Measurements from ENCODE around the gene RRP1. TPM values are rescaled to one million over a fixed set of nuclear protein-coding genes. Genes with fewer than 3 reads are reported as not detected.

RRP1 gene
- total and polyA plus RNA-seq, 2 of the 13 experiments (the other 11 are each of a cell fraction or from before 2014, with no cell fraction given), result 20.1 to 35.1 TPM

- TF ChIP-seq ZNF891 (CRISPR knock-in tag; IDR thresholded peaks at IDR 0.05) (peak; percentile 34; the same call in 1 of the 2 replicates), PPARG (CRISPR knock-in tag; conservative IDR thresholded peaks at IDR 0.05) (peak; percentile 72; the same call in 1 of the 2 replicates), ZBTB26 (CRISPR knock-in tag; IDR thresholded peaks at IDR 0.05; ENCODE audit: borderline replicate concordance) (peak; percentile 58; the same call in 1 of the 2 replicates), MAZ (IDR thresholded peaks at IDR 0.05; ENCODE audit: borderline replicate concordance, low read depth, low read length) (no peak), MAZ (CRISPR knock-in tag; IDR thresholded peaks at IDR 0.05; ENCODE audit: low read depth) (peak; percentile 70), ELF1 (CRISPR knock-in tag; IDR thresholded peaks at IDR 0.05) (peak; percentile 55), REXO4 (CRISPR knock-in tag; IDR thresholded peaks at IDR 0.05; ENCODE audit: borderline replicate concordance) (no peak), ZNF430 (CRISPR knock-in tag; IDR thresholded peaks at IDR 0.05) (peak; percentile 87), RORA (CRISPR knock-in tag; IDR thresholded peaks at IDR 0.05) (no peak), ZSCAN21 (CRISPR knock-in tag; IDR thresholded peaks at IDR 0.05; ENCODE audit: borderline replicate concordance) (peak; percentile 63; the same call in 1 of the 2 replicates), HES4 (CRISPR knock-in tag; IDR thresholded peaks at IDR 0.05; ENCODE audit: borderline replicate concordance) (no peak), MBD4 (IDR thresholded peaks at IDR 0.05; ENCODE audit: borderline replicate concordance, low read length) (no peak), GZF1 (CRISPR knock-in tag; IDR thresholded peaks at IDR 0.05) (no peak; the same call in 1 of the 2 replicates), ZNF691 (CRISPR knock-in tag; IDR thresholded peaks at IDR 0.05; ENCODE audit: borderline replicate concordance, low read depth) (no peak), SNAPC2 (CRISPR knock-in tag; IDR thresholded peaks at IDR 0.05) (peak; percentile 77; the same call in 1 of the 2 replicates), MYPOP (CRISPR knock-in tag; IDR thresholded peaks at IDR 0.05) (peak; percentile 86), NFAT5 (CRISPR knock-in tag; IDR thresholded peaks at IDR 0.05) (no peak), TFE3 (CRISPR knock-in tag; IDR thresholded peaks at IDR 0.05) (peak; percentile 63), CENPX (CRISPR knock-in tag; IDR thresholded peaks at IDR 0.05) (no peak)
Measured at GRCh38 chr21:43783098-43783700, 6.2 kb upstream of the RRP1 start (continued).
